Measurements from ENCODE around the gene ELMOD1. TPM values are rescaled to one million over a fixed set of nuclear protein-coding genes. Genes with fewer than 3 reads are reported as not detected.
A peak's percentile ranks its signal among the peaks of the same experiment; 100 is the strongest.
"Not testable (repeated sequence)": the region's sequence is repeated elsewhere in the genome, so short reads cannot be mapped to it uniquely, and the experiment has no call there.

Gene ELMOD1
- not detected for total RNA-seq

- peak; percentile 68 for ATAC-seq
These were observed at the start of gene ELMOD1 for GRCh38 chr11:107590460-107591377. TSS of gene ELMOD1 (plus strand) at chr11:107591147. CDS start at chr11:107618190, 27,043 bp downstream.

GRCh38 chr11:107545101-107545514, 45.8 kb upstream of the ELMOD1 start:
- peak; percentile 90 for ATAC-seq

- ATAC-seq, result no peak
These were observed 43.0 kb upstream of the ELMOD1 start for GRCh38 chr11:107547961-107548360.

GRCh38 chr11:107549253-107549953, 41.5 kb upstream of the ELMOD1 start:
- peak; percentile 37 for ATAC-seq

- no peak for ATAC-seq
These were observed 41.0 kb upstream of the ELMOD1 start for GRCh38 chr11:107549954-107550285.

- no peak for ATAC-seq
These were observed 40.6 kb upstream of the ELMOD1 start for GRCh38 chr11:107550304-107550703.

- peak; percentile 61 for ATAC-seq
These were observed 29.3 kb upstream of the ELMOD1 start for GRCh38 chr11:107561688-107562087.

GRCh38 chr11:107562647-107563208, 28.2 kb upstream of the ELMOD1 start:
- ATAC-seq, result peak; percentile 93

- ATAC-seq, result peak; percentile 25
These were observed 27.2 kb upstream of the ELMOD1 start for GRCh38 chr11:107563702-107564101.

- ATAC-seq, result no peak
These were observed 26.1 kb upstream of the ELMOD1 start for GRCh38 chr11:107564877-107565218.

GRCh38 chr11:107565219-107565937, 25.6 kb upstream of the ELMOD1 start, which contains the start of gene ALKBH8:
TSS of gene ALKBH8 (minus strand) at chr11:107565735. CDS start at chr11:107560893, 4,842 bp downstream.
- ATAC-seq, result peak; percentile 64

- not testable (repeated sequence) for ATAC-seq
These were observed 24.9 kb upstream of the ELMOD1 start for GRCh38 chr11:107565955-107566501.

- no peak for ATAC-seq
These were observed 24.4 kb upstream of the ELMOD1 start for GRCh38 chr11:107566569-107566968.

GRCh38 chr11:107567739-107568335, 23.1 kb upstream of the ELMOD1 start:
- ATAC-seq, result no peak

- no peak for ATAC-seq
These were observed 20.9 kb upstream of the ELMOD1 start for GRCh38 chr11:107570015-107570414.

GRCh38 chr11:107573438-107573837, 17.5 kb upstream of the ELMOD1 start:
- no peak for ATAC-seq

- not testable (repeated sequence) for ATAC-seq
These were observed 14.2 kb upstream of the ELMOD1 start for GRCh38 chr11:107576497-107577345.

- no peak for ATAC-seq
These were observed 13.6 kb upstream of the ELMOD1 start for GRCh38 chr11:107577346-107577711.

- not testable (repeated sequence) for ATAC-seq
These were observed 11.8 kb upstream of the ELMOD1 start for GRCh38 chr11:107579169-107579568.

- ATAC-seq, result no peak
These were observed 9.8 kb upstream of the ELMOD1 start for GRCh38 chr11:107581147-107581546.

- peak; percentile 59 for ATAC-seq
These were observed 7.2 kb upstream of the ELMOD1 start for GRCh38 chr11:107583629-107584195.

Measured in esophagus mucosa (tissue), 1 donor.